H9 (cell line): Measurements from ENCODE around the gene HSD17B7. TPM values are rescaled to one million over a fixed set of nuclear protein-coding genes. Genes with fewer than 3 reads are reported as not detected.
"Not testable (repeated sequence)": the region's sequence is repeated elsewhere in the genome, so short reads cannot be mapped to it uniquely, and the experiment has no call there.

Experiments used
- DNase-seq: peaks from one replicate; pipeline ENCODE4 v3.0.0-alpha.2; 2017
- H2AFZ ChIP-seq: one replicate; pipeline ENCODE4 v1.6.1; 2013; ENCODE audit warnings: mild to moderate bottlenecking, low read length, control low read depth, moderate library complexity
- H2AK5ac ChIP-seq: 2 replicates; pipeline ENCODE4 v1.6.1; 2013; ENCODE audit warnings: low read length, control low read depth, mixed read lengths; ENCODE audit not compliant: insufficient read length
- H2BK120ac ChIP-seq: one replicate; pipeline ENCODE4 v1.6.1; 2013; ENCODE audit warnings: low read depth, mild to moderate bottlenecking, low read length, control low read depth, inconsistent platforms; ENCODE audit not compliant: poor library complexity, severe bottlenecking
- H2BK12ac ChIP-seq: 2 replicates; pipeline ENCODE4 v1.6.1; 2013; ENCODE audit warnings: low read length, control low read depth, mixed read lengths, low read depth; ENCODE audit not compliant: insufficient read length
- H2BK15ac ChIP-seq: 2 replicates; pipeline ENCODE4 v1.6.1; 2013; ENCODE audit warnings: low read depth, low read length, control low read depth
- H2BK20ac ChIP-seq: one replicate; pipeline ENCODE4 v1.6.1; 2013; ENCODE audit warnings: low read depth, mild to moderate bottlenecking, low read length, control low read depth, inconsistent platforms; ENCODE audit not compliant: poor library complexity, severe bottlenecking
- H2BK5ac ChIP-seq: 2 replicates; pipeline ENCODE4 v1.6.1; 2013; ENCODE audit warnings: low read length, control low read depth, mixed read lengths; ENCODE audit not compliant: insufficient read length
- H3K14ac ChIP-seq: 2 replicates; pipeline ENCODE4 v1.6.1; 2013; ENCODE audit warnings: low read length, control low read depth; ENCODE audit not compliant: insufficient read depth
- H3K18ac ChIP-seq: 2 replicates; pipeline ENCODE4 v1.6.1; 2013; ENCODE audit warnings: low read depth, mild to moderate bottlenecking, mixed read lengths, low read length, control low read depth; ENCODE audit not compliant: insufficient read length
- H3K23ac ChIP-seq: 2 replicates; pipeline ENCODE4 v1.6.1; 2013; ENCODE audit warnings: low read length, control low read depth, mixed read lengths, low read depth; ENCODE audit not compliant: insufficient read length
- H3K23me2 ChIP-seq: 2 replicates; pipeline ENCODE4 v1.6.1; 2013; ENCODE audit warnings: low read depth, mild to moderate bottlenecking, mixed read lengths, low read length, control low read depth; ENCODE audit not compliant: insufficient read length, poor library complexity, severe bottlenecking
- H3K27ac ChIP-seq: 2 replicates; pipeline ENCODE4 v1.5.1; 2013; ENCODE audit warnings: low read length, control low read depth, mixed read lengths, low read depth; ENCODE audit not compliant: insufficient read length
- H3K27me3 ChIP-seq: 2 replicates; pipeline ENCODE4 v1.6.1; 2013; ENCODE audit warnings: low read length, control low read depth, inconsistent platforms; ENCODE audit not compliant: insufficient read depth
- H3K4ac ChIP-seq: 2 replicates; pipeline ENCODE4 v1.6.1; 2013; ENCODE audit warnings: low read depth, mild to moderate bottlenecking, control low read depth, inconsistent platforms, low read length, moderate library complexity
- H3K4me1 ChIP-seq: 2 replicates; pipeline ENCODE4 v1.6.1; 2013; ENCODE audit warnings: low read length, control low read depth, inconsistent platforms; ENCODE audit not compliant: insufficient read depth
- H3K4me2 ChIP-seq: 2 replicates; pipeline ENCODE4 v1.6.1; 2013; ENCODE audit warnings: low read length, control low read depth, mixed read lengths; ENCODE audit not compliant: insufficient read length, insufficient read depth
- H3K56ac ChIP-seq: 2 replicates; pipeline ENCODE4 v1.6.1; 2013; ENCODE audit warnings: low read depth, mild to moderate bottlenecking, mixed read lengths, low read length, control low read depth; ENCODE audit not compliant: insufficient read length
- H3K79me1 ChIP-seq: 2 replicates; pipeline ENCODE4 v1.6.1; 2013; ENCODE audit warnings: low read depth, mild to moderate bottlenecking, moderate library complexity, low read length, control low read depth, inconsistent platforms; ENCODE audit not compliant: insufficient read depth, poor library complexity, severe bottlenecking
- H3K79me2 ChIP-seq: 2 replicates; pipeline ENCODE4 v1.6.1; 2013; ENCODE audit warnings: low read length, control low read depth, inconsistent platforms; ENCODE audit not compliant: insufficient read depth
- H3K9ac ChIP-seq: 2 replicates; pipeline ENCODE4 v1.6.1; 2013; ENCODE audit warnings: low read length, control low read depth, mixed read lengths; ENCODE audit not compliant: insufficient read length; ENCODE audit errors: extremely low read depth
- H3K9me3 ChIP-seq: one replicate; pipeline ENCODE4 v1.6.1; 2013; ENCODE audit warnings: low read depth, low read length, inconsistent platforms; ENCODE audit not compliant: control insufficient read depth
- H3T11ph ChIP-seq: one replicate; pipeline ENCODE4 v1.6.1; 2013; ENCODE audit warnings: mild to moderate bottlenecking, low read length, control low read depth, inconsistent platforms
- H4K20me1 ChIP-seq: one replicate; pipeline ENCODE4 v1.6.1; 2013; ENCODE audit not compliant: control insufficient read depth, insufficient read length, insufficient read depth
- H4K5ac ChIP-seq: 2 replicates; pipeline ENCODE4 v1.6.1; 2013; ENCODE audit warnings: low read depth, mild to moderate bottlenecking, mixed read lengths, low read length, control low read depth; ENCODE audit not compliant: insufficient read length
- H4K8ac ChIP-seq: replicated peaks from 2 replicates; pipeline ENCODE4 v1.6.1; 2013; ENCODE audit warnings: low read length, control low read depth, mixed read lengths, low read depth; ENCODE audit not compliant: insufficient read length
- H4K91ac ChIP-seq: 2 replicates; pipeline ENCODE4 v1.6.1; 2013; ENCODE audit warnings: low read depth, mild to moderate bottlenecking, moderate library complexity, mixed read lengths, low read length, control low read depth; ENCODE audit not compliant: insufficient read length
- H3K27ac Mint-ChIP-seq, 3 experiments: 2 replicates in 2 of 3; 3 replicates in 1 of 3; pipeline ENCODE4 v1.8.0; 2020 to 2021; ENCODE audit warnings: mixed read lengths in 3 of 3, mild to moderate bottlenecking in 1 of 3, moderate library complexity in 1 of 3
- H3K27me3 Mint-ChIP-seq: 2 replicates; pipeline ENCODE4 v1.8.0; 2021; ENCODE audit warnings: low read depth, mild to moderate bottlenecking, moderate library complexity, mixed read lengths
- H3K36me3 Mint-ChIP-seq, 3 experiments: 2 replicates in 2 of 3; 3 replicates in 1 of 3; pipeline ENCODE4 v1.8.0; 2020 to 2021; ENCODE audit warnings: low read depth in 3 of 3, mixed read lengths in 3 of 3; ENCODE audit not compliant: insufficient read depth in 1 of 3
- H3K4me1 Mint-ChIP-seq, 2 experiments: 2 replicates each; pipeline ENCODE4 v1.8.0; 2020; ENCODE audit warnings: mixed read lengths in 2 of 2
- H3K4me3 Mint-ChIP-seq, 2 experiments: 2 replicates in 1 of 2; 3 replicates in 1 of 2; pipeline ENCODE4 v1.8.0; 2020 to 2021; ENCODE audit warnings: mild to moderate bottlenecking in 2 of 2, mixed read lengths in 2 of 2, moderate library complexity in 1 of 2
- H3K9me3 Mint-ChIP-seq, 2 experiments: 2 replicates in 1 of 2; 3 replicates in 1 of 2; pipeline ENCODE4 v1.8.0; 2020; ENCODE audit warnings: mild to moderate bottlenecking in 2 of 2, mixed read lengths in 2 of 2, moderate library complexity in 1 of 2
- WGBS: extraction: QIAGEN DNeasy Blood & Tissue Kit; methylation state at CpG from one replicate; pipeline ENCODE4 v1.1.7; 2013; ENCODE audit warnings: missing lambda C conversion rate, low lambda C conversion rate, mixed read lengths; ENCODE audit not compliant: insufficient read length; ENCODE audit errors: extremely low coverage; 5-methylcytosine and 5-hydroxymethylcytosine counted together
- total RNA-seq: library from RNA; stranded (reverse); gene quantifications from 2 replicates; pipeline ENCODE4 v1.2.1, GENCODE V29; 2021

HSD17B7 gene
- total RNA-seq, 1 experiment from 2014 or later = 26.2 TPM

DNA sequence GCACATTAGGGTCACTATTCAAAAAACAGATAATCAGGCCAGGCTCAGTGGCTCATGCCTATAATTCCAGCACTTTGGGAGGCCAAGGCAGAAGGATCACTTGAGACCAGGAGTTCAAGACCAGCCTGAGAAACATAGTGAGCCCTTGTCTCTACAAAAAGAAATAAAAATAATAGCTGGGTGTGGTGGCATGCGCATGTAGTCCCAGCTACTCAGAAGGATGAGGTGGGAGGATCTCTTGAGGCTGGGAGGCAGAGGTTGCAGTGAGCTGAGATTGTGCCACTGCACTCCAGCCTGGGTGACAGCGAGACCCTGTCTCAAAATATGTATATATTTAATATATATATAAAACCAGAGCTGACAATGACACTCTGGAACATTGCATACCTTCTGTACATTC, 21.9 kb downstream of the HSD17B7 start:
- not testable (repeated sequence) for H3K23ac ChIP-seq, H3K79me1 ChIP-seq, H2BK12ac ChIP-seq, H2BK5ac ChIP-seq, H2BK20ac ChIP-seq, H3K4me3 Mint-ChIP-seq, H3K27ac ChIP-seq, H2BK120ac ChIP-seq, H2AFZ ChIP-seq, H3K23me2 ChIP-seq, H3K4me2 ChIP-seq, H3K27ac Mint-ChIP-seq, H3K14ac ChIP-seq, H3K9me3 Mint-ChIP-seq, H4K20me1 ChIP-seq, DNase-seq, H3K27me3 ChIP-seq, H3T11ph ChIP-seq, H3K18ac ChIP-seq, H4K5ac ChIP-seq, H2BK15ac ChIP-seq, H4K8ac ChIP-seq, H3K4me1 Mint-ChIP-seq, H3K79me2 ChIP-seq, H2AK5ac ChIP-seq, H3K9me3 ChIP-seq, H3K56ac ChIP-seq, H3K27me3 Mint-ChIP-seq, H4K91ac ChIP-seq, H3K4me1 ChIP-seq, H3K4ac ChIP-seq, H3K9ac ChIP-seq
- WGBS = no CpG with 5 or more reads among the region's 2 CpGs
- H3K36me3 Mint-ChIP-seq = peaks cover 12 to 21% (median 12%) of the 10 kb centered on the region in 3 experiments; a peak in 6 of 7 replicates

DNA sequence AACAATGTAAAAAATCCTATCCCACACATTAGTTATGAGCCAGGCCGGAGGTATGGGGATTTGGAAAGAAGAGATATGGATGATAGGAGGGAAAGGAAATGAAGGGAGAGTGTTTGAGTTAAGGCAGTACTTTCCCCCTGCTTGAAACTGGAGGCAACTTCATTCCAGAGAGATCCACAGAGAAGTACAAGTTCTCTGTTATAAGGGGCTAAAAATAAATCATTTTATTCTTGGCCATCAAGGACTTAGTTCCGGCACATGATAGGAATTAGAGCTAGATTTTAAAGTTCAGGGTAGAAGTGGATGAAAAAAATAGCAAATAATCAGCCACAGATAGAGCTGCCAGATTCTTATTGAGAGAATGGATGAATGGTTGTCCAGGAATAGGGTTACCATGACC, 27.6 kb downstream of the HSD17B7 start:
- not testable (repeated sequence) for H3K23me2 ChIP-seq, H3K9ac ChIP-seq, H3K79me2 ChIP-seq, H2BK5ac ChIP-seq, H3K4me2 ChIP-seq, H3K14ac ChIP-seq, H3T11ph ChIP-seq, H3K56ac ChIP-seq, H4K91ac ChIP-seq, H3K9me3 Mint-ChIP-seq, H2BK120ac ChIP-seq, H2BK12ac ChIP-seq, H4K8ac ChIP-seq, H3K23ac ChIP-seq, H4K20me1 ChIP-seq, H3K27me3 ChIP-seq, H3K4ac ChIP-seq, DNase-seq, H3K4me3 Mint-ChIP-seq, H3K27ac ChIP-seq, H3K27ac Mint-ChIP-seq, H3K79me1 ChIP-seq, H3K4me1 ChIP-seq, H3K27me3 Mint-ChIP-seq, H2BK15ac ChIP-seq, H2AK5ac ChIP-seq, H3K18ac ChIP-seq, H4K5ac ChIP-seq, H2BK20ac ChIP-seq, H3K36me3 Mint-ChIP-seq, H2AFZ ChIP-seq, H3K9me3 ChIP-seq
- WGBS = no CpG with 5 or more reads among the region's 2 CpGs
- peaks cover 15 to 18% of the 10 kb centered on the region in 2 experiments for H3K4me1 Mint-ChIP-seq
